Kidney epithelial cell (primary cell): ENCODE data around the gene MEGF11. TPM values are rescaled to one million over a fixed set of nuclear protein-coding genes. Genes with fewer than 3 reads are reported as not detected.

ENCODE experiments used
- DNase-seq: peaks from one replicate; pipeline ENCODE4 v3.0.0-alpha.2; 2010; ENCODE audit warnings: low read depth
- H3K27me3 ChIP-seq: 2 replicates; pipeline ENCODE4 v1.6.0; 2011; ENCODE audit warnings: low read length; ENCODE audit not compliant: control insufficient read depth, insufficient read depth
- H3K36me3 ChIP-seq: 2 replicates; pipeline ENCODE4 v1.5.1; 2011; ENCODE audit warnings: low read length; ENCODE audit not compliant: control insufficient read depth, insufficient read depth
- H3K4me3 ChIP-seq: 2 replicates; pipeline ENCODE4 v1.5.1; 2011; ENCODE audit warnings: low read depth, mild to moderate bottlenecking, control low read depth, low read length
- CTCF ChIP-seq: IDR thresholded peaks from 2 replicates; pipeline ENCODE4 v1.5.1; 2011; ENCODE audit warnings: mild to moderate bottlenecking, moderate library complexity, low read length, control low read depth, inconsistent platforms; ENCODE audit not compliant: insufficient read depth, poor library complexity, severe bottlenecking
- total RNA-seq: library from RNA; depleted of rRNA; stranded (reverse); fragments of >200 nt; gene quantifications from 2 replicates; pipeline ENCODE4 v1.2.3, GENCODE V29; 2015

Gene MEGF11
- total RNA-seq, 1 donor from 2014 or later = 0.63 TPM

GRCh38 chr15:66019368-66019767 lies 234.2 kb downstream of the MEGF11 start:
- Histone ChIP-seq H3K27me3 (no peaks in the 10 kb centered on the region), H3K4me3 (no peak overlapping the region), H3K36me3 (no peaks in the 10 kb centered on the region)
- TF ChIP-seq CTCF = no peak
- no peak for DNase-seq

GRCh38 chr15:66018488-66018797 lies 235.1 kb downstream of the MEGF11 start:
- Histone ChIP-seq H3K36me3 (no peaks in the 10 kb centered on the region), H3K4me3 (no peak overlapping the region), H3K27me3 (no peaks in the 10 kb centered on the region)
- no peak for TF ChIP-seq CTCF
- DNase-seq = no peak

DNA sequence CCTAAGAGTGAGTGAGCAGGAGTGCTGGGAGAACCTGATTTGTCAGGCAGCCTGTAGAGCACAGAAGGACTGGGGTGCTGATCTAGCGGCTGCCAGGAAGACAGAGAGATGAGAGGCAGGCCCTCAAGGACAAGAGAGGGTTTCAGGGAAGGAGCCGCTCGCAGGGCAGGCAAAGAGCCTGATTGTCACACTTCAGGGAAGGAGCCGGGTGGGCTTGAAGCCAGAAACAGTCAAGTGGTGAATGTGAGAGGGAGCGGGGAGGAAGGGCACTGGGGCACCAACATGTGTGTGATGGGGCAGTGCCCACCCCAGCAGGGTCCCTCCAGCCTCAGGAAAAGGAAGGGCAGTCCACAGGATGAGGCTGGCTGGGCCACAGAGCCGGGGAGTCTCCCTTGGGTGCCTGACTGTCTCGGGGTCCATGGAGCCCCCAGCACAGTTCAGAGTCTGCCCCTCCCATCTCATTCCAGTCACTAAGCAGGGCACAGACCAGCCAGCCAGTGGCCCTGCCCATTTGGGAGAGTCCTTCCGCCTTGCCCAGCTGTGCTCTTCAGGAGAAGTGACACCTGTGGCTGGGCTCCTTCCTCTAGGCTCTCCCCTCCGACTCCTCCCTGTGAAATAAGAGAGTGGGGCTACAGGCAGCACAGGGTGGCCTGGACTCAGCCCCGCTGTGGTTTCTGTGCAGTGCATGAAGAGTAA lies 235.6 kb downstream of the MEGF11 start:
- no peaks in the 10 kb centered on the region for H3K27me3 ChIP-seq
- H3K4me3 ChIP-seq = no peak overlapping the region
- no peak for TF ChIP-seq CTCF
- no peak for DNase-seq
- H3K36me3 ChIP-seq = no peaks in the 10 kb centered on the region

- Histone ChIP-seq H3K4me3 (no peak overlapping the region), H3K36me3 (no peaks in the 10 kb centered on the region), H3K27me3 (no peaks in the 10 kb centered on the region)
- no peak for TF ChIP-seq CTCF
- no peak for DNase-seq
These were observed 236.6 kb downstream of the MEGF11 start for GRCh38 chr15:66017000-66017399.

- Histone ChIP-seq H3K4me3 (no peak overlapping the region), H3K27me3 (no peaks in the 10 kb centered on the region), H3K36me3 (no peaks in the 10 kb centered on the region)
- peak; percentile 33 for TF ChIP-seq CTCF
- peak; percentile 19 for DNase-seq
These were observed 237.4 kb downstream of the MEGF11 start for GRCh38 chr15:66016199-66016598.

DNA sequence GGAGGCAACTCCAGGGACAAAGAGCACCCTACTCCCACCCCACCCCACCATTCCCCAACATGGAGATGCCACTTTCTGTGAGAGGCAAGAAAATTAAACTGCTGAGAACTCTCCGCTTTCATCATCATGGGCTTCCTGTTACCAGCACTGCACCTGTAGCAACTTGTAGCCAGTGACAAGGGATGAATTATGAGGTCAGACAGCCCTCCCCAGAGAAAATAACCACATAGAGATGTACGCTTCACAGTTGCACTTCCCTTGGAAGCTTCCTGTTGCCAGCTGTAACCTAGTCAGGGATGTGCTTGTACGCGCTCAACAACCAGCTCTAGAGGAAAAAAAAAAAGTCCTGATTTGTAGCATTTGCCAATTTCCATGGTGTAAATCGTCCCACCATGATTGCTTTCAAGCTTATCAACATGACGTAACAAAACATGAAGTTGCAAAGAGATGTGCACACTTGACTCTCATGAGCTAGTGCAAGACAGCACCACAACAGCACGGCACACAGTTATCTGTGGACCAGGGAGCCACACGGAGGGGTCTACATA lies 238.8 kb downstream of the MEGF11 start:
- no peak for TF ChIP-seq CTCF
- H3K27me3 ChIP-seq = no peaks in the 10 kb centered on the region
- no peaks in the 10 kb centered on the region for H3K36me3 ChIP-seq
- no peak for DNase-seq
- H3K4me3 ChIP-seq = no peak overlapping the region
